HL-60/S4 treated with retinoic acid at 250 ng/mL for 4 days and 3 days (cell line): ENCODE data around the gene TEX14.

Source experiments
- in situ Hi-C: fragments of 300-500 bp; cut with MboI; formaldehyde crosslinking; loops from 2 replicates; pipeline ENCODE4 v1.7.0; 2022; ENCODE audit warnings: low sequenced_read_pairs

Gene TEX14

GRCh38 chr17:58508341-58509067 is 183.3 kb downstream of the TEX14 start:
- in situ Hi-C loops, result no loop called here

- in situ Hi-C loops, result no loop called here
Observed at GRCh38 chr17:58507123-58507634, 184.7 kb downstream of the TEX14 start.
